Mucosa of stomach (tissue), 1 donor: ENCODE data around the gene ZBTB20.

Source experiments
- H3K27me3 ChIP-seq: one replicate; pipeline ENCODE4 v1.7.0; 2013; ENCODE audit warnings: mild to moderate bottlenecking, low read length; ENCODE audit not compliant: control insufficient read depth, insufficient read depth
- H3K36me3 ChIP-seq: one replicate; pipeline ENCODE4 v1.7.0; 2013; ENCODE audit warnings: low read length; ENCODE audit not compliant: control insufficient read depth, insufficient read depth
- H3K4me1 ChIP-seq: one replicate; pipeline ENCODE4 v1.7.0; 2013; ENCODE audit warnings: mild to moderate bottlenecking, low read length; ENCODE audit not compliant: control insufficient read depth, insufficient read depth
- H3K4me3 ChIP-seq: one replicate; pipeline ENCODE4 v1.7.0; 2013; ENCODE audit warnings: low read length
- H3K9ac ChIP-seq: one replicate; pipeline ENCODE4 v1.7.0; 2013; ENCODE audit warnings: mild to moderate bottlenecking, low read length, moderate library complexity
- H3K9me3 ChIP-seq: one replicate; pipeline ENCODE4 v1.7.0; 2013; ENCODE audit warnings: mild to moderate bottlenecking, low read length, moderate library complexity; ENCODE audit not compliant: control insufficient read depth
- donor health status: Pancreatic carcinoma.

ZBTB20 gene

GRCh38 chr3:115077501-115078250, 69.4 kb downstream of the ZBTB20 start:
- no peak overlapping the region for H3K9ac ChIP-seq
- H3K9me3 ChIP-seq, result no peaks in the 10 kb centered on the region
- H3K4me1 ChIP-seq, result peaks cover 9% of the 10 kb centered on the region
- no peaks in the 10 kb centered on the region for H3K36me3 ChIP-seq
- H3K27me3 ChIP-seq, result no peaks in the 10 kb centered on the region
- no peak overlapping the region for H3K4me3 ChIP-seq

GRCh38 chr3:115074502-115074901, 72.6 kb downstream of the ZBTB20 start:
- Histone ChIP-seq H3K4me1 (peaks cover 14% of the 10 kb centered on the region), H3K9ac (no peak overlapping the region)

DNA sequence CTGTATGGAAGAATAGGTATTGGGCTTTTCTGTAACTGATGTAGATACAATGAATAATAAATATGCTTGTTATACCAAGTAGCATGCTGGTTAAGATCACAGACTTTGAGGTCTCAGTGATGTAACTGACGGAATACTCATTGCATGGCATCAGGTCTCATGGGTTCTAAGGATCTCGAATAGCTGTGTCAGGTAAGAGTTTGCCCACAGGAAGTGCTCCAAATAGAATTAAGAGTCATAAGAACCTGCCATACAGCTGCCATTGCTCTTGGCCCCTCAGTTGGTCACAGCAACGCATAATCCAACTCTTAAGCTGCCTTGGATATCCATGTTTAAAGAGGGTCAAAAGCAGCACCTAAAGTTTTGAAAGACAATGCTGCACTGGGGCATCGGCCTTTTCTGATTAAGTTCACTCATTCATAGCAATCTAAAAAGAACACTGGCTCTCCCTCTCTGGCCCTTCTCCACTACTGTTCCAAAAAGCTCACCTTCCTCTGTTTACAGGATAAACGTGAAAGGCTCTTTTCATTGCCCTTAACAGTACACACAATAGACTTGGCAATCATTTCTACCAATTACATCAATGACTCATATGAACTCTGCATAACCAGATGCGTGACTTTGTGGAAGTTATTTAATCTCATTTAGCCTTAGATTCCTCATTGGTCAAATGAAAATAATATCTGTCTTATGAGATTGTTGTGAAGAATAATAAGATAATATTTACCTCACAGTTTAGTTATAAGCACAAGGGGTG, 74.6 kb downstream of the ZBTB20 start:
- Histone ChIP-seq H3K27me3 (no peaks in the 10 kb centered on the region), H3K9me3 (no peaks in the 10 kb centered on the region), H3K4me3 (no peak overlapping the region), H3K4me1 (peaks cover 14% of the 10 kb centered on the region), H3K9ac (no peak overlapping the region), H3K36me3 (no peaks in the 10 kb centered on the region)

More at GRCh38 chr3:115074502-115074901, 72.6 kb downstream of the ZBTB20 start:
- no peaks in the 10 kb centered on the region for H3K27me3 ChIP-seq
- H3K9me3 ChIP-seq, result no peaks in the 10 kb centered on the region
- no peaks in the 10 kb centered on the region for H3K36me3 ChIP-seq
- H3K4me3 ChIP-seq, result no peak overlapping the region

DNA sequence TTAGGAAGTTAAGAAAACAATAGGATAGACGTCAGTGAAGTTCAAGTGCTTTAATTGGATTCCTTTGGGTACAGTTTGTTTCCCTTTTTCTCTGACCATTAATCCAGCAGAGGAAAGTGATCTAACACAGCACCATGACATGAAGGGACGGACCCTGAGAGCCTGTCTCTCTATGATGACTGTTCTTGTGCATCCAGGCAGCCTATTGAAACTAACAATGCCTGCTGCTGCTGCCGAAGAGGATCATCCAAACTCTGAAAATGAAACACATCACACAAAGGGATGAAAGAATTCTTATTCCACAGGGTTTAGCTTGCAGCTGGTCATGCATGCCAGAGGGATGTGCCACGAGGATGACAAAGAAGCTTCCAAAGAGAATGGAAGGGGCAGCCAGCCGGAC, 75.5 kb downstream of the ZBTB20 start:
- Histone ChIP-seq H3K36me3 (no peaks in the 10 kb centered on the region), H3K4me3 (no peak overlapping the region), H3K9ac (no peak overlapping the region), H3K27me3 (no peaks in the 10 kb centered on the region), H3K9me3 (no peaks in the 10 kb centered on the region), H3K4me1 (peaks cover 14% of the 10 kb centered on the region)

- no peaks in the 10 kb centered on the region for H3K27me3 ChIP-seq
- no peak overlapping the region for H3K4me3 ChIP-seq
- H3K9me3 ChIP-seq, result no peaks in the 10 kb centered on the region
- peaks cover 14% of the 10 kb centered on the region for H3K4me1 ChIP-seq
- no peaks in the 10 kb centered on the region for H3K36me3 ChIP-seq
- no peak overlapping the region for H3K9ac ChIP-seq
Observed at GRCh38 chr3:115071166-115071565, 75.9 kb downstream of the ZBTB20 start.

DNA sequence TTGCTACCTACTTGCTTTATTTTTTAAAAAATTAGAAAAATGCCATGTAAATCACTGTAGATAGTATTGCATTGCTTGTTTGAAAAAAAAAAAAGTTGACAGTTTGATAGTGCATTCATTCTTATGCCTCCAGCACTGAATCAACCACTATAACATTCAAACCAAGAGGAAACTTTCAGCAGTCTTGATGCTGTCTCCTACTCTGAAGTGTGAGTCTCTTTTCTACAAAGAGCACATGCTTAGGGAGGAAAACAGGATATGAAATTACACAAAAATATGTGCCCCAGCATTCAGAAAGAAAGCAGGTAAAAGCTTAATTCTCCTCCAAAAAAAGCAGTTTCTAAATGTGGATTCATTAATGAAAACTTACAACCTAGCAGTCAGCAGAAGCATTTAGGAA, 78.3 kb downstream of the ZBTB20 start:
- Histone ChIP-seq H3K4me3 (no peak overlapping the region), H3K4me1 (peaks cover 5% of the 10 kb centered on the region), H3K36me3 (no peaks in the 10 kb centered on the region), H3K9ac (no peak overlapping the region), H3K9me3 (no peaks in the 10 kb centered on the region), H3K27me3 (no peaks in the 10 kb centered on the region)

DNA sequence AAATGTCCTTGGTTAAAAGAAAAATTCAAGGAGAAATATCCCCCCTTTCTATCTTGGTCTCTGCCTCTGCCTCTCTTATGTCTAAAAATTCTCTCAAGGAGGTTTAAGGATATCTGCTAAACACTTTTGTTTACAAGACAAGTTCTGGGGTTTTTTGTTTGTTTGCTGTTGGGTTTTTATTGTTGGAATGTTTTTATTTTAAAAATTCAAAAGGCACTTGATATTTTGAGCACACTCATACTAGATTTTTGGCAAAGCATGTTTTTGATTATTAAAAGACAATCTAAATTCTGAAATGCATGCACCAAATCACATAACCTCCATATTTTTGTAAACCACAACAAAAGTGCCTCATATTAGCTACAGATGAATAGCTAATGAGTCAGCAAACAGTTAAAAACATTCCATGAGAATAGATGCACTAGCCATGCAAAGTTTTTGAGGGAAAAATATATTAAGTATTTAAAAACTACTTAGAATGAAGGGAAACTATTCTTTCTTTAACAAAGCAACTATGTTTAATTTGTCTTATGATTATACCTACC, 84.6 kb downstream of the ZBTB20 start:
- no peaks in the 10 kb centered on the region for H3K36me3 ChIP-seq
- H3K9me3 ChIP-seq, result no peaks in the 10 kb centered on the region
- no peaks in the 10 kb centered on the region for H3K27me3 ChIP-seq
- no peaks in the 10 kb centered on the region for H3K4me1 ChIP-seq
- H3K9ac ChIP-seq, result no peak overlapping the region
- no peak overlapping the region for H3K4me3 ChIP-seq

- Histone ChIP-seq H3K4me3 (no peak overlapping the region), H3K4me1 (no peaks in the 10 kb centered on the region), H3K9me3 (no peaks in the 10 kb centered on the region), H3K36me3 (no peaks in the 10 kb centered on the region), H3K27me3 (no peaks in the 10 kb centered on the region), H3K9ac (no peak overlapping the region)
Observed at GRCh38 chr3:115062009-115062408, 85.1 kb downstream of the ZBTB20 start.

DNA sequence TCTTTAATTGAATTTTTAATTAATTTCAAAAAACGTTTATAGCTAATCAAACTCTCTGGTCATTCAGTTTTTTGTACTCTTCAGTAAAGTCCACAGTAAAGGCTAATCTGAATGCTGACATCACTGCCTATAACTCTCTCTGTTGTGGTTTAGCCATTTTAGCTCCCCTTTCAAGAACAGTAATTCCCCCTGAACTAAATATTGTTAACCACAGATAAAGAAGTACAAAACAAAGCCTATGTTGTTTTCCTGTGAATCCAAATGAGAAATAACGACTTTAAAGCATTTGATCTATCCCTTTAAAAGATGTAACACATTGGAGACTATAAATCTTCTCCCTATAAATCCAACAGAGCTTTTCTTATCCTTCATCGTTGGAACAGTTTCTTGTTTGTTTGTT, 94.2 kb downstream of the ZBTB20 start:
- Histone ChIP-seq H3K9me3 (no peaks in the 10 kb centered on the region), H3K4me1 (peaks cover 6% of the 10 kb centered on the region), H3K4me3 (no peak overlapping the region)

GRCh38 chr3:115042351-115042750, 104.7 kb downstream of the ZBTB20 start:
- H3K36me3 ChIP-seq, result no peaks in the 10 kb centered on the region
- no peak overlapping the region for H3K4me3 ChIP-seq
- H3K27me3 ChIP-seq, result no peaks in the 10 kb centered on the region
- H3K9ac ChIP-seq, result no peak overlapping the region
- no peaks in the 10 kb centered on the region for H3K4me1 ChIP-seq
- H3K9me3 ChIP-seq, result no peaks in the 10 kb centered on the region

More for the DNA sequence above, 94.2 kb downstream of the ZBTB20 start:
- H3K9ac ChIP-seq, result no peak overlapping the region
- no peaks in the 10 kb centered on the region for H3K27me3 ChIP-seq
- H3K36me3 ChIP-seq, result no peaks in the 10 kb centered on the region

GRCh38 chr3:115040673-115041286, 106.3 kb downstream of the ZBTB20 start:
- Histone ChIP-seq H3K4me3 (no peak overlapping the region), H3K36me3 (no peaks in the 10 kb centered on the region), H3K9me3 (no peaks in the 10 kb centered on the region), H3K27me3 (no peaks in the 10 kb centered on the region), H3K9ac (no peak overlapping the region), H3K4me1 (no peaks in the 10 kb centered on the region)

GRCh38 chr3:115040246-115040645, 106.8 kb downstream of the ZBTB20 start:
- Histone ChIP-seq H3K9ac (no peak overlapping the region), H3K4me1 (no peaks in the 10 kb centered on the region), H3K36me3 (no peaks in the 10 kb centered on the region), H3K9me3 (no peaks in the 10 kb centered on the region), H3K27me3 (no peaks in the 10 kb centered on the region), H3K4me3 (no peak overlapping the region)
